Omental fat pad (tissue), 4 donors: Measurements from ENCODE around the gene ALDH3B1. TPM values are rescaled to one million over a fixed set of nuclear protein-coding genes. Genes with fewer than 3 reads are reported as not detected.

Source experiments
- ATAC-seq: fragments of 150-250 bp; one replicate; pipeline ENCODE4 v1.9.1; 2016; ENCODE audit warnings: mild to moderate bottlenecking, moderate library complexity; ENCODE audit not compliant: low FRiP score
- DNase-seq: peaks from one replicate; pipeline ENCODE4 v3.0.0-alpha.2; 2019; ENCODE audit warnings: low spot score
- CTCF ChIP-seq, 3 donors: fragments of 450-650 bp; IDR thresholded peaks; one replicate each; pipeline ENCODE4 v1.5.1; 2016 to 2017; ENCODE audit warnings: antibody characterized with exemption in 3 of 3, mild to moderate bottlenecking in 3 of 3, moderate library complexity in 2 of 3
- small RNA-seq: library from RNA; depleted of rRNA; stranded (forward); fragments of <200 nt; gene quantifications from one replicate; pipeline ENCODE3, GENCODE V24; 2016
- total RNA-seq, 4 donors: library from RNA; depleted of rRNA; stranded (reverse); fragments of >200 nt; gene quantifications; one replicate each; pipeline ENCODE4 v1.1.0, GENCODE V29; 2016

ALDH3B1 gene
- total RNA-seq, 4 donors from 2014 or later, result 20.5 to 90.8 (median 30.9) TPM

DNA sequence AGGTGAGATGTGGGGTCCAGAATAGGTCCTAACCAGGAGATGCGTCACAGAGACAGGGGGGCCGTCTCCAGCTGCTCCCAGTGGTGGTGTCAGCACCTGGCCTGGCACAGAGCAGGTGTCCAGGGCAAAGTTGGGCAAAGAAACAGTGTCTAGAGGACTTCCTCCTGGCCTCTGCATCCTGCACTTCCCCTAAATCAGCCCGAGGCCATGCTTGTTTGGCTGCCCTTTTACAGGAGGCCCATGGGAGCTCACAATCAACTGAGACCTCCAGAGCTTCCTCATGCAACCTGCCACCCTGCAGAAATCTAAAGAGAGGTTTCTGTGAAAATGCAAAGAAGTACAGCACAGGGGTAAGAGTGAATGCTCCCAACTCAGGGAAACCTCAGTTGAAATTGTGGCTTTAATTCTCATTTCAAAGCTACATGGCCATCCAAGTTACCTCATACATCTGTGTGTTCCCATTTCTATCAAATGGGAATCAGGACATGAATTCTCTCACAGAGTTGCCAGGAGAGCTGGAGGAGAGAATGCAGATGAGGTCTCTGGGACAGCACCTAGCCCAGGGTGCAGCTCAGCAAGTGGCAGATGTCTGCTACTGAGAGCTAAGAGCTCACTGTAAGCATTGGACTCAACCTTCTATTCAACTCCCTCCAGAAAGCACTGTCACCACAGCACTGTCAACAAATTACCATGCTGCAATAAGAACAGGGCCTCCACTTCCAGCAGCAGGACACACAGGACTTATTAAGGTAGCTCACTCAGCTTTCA lies 61.3 kb downstream of the ALDH3B1 start:
- DNase-seq (no peak), ATAC-seq (no peak)
- TF ChIP-seq CTCF (IDR thresholded peaks at IDR 0.05), result no peak

DNA sequence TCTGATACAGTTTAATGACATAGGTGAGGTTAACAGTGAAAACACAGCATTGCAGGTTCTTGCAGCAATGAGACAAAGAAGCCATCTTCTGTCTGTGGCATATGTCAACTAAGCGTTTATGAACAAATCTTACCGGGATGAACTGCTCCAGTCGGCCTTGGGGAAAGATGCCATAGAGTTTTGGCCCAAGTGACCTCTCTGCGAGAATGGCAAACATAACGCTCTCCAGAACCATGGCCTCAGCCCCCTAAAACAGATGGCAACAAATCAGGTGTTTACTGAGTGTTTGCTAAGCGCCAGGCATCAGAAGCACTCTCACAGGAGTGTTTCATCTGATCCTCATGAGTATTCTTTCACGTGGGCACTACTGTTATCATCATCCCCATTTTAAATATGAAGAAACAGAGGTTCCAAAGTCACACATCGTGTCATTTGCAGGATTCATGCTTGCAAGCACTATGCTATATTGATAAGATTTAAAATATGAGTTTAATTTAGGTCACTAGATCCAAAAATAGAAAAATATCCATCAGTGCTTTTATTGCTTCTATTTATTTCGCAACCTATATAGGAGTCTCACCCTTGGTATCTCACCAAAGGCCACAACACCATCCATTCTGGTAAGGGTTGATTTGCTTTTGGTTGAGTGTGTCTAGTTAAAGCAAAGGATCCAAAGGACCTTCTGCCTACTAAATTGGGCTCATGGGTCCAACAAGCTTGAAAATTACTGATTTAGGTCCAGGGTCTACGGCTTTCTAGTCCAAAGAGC lies 64.6 kb downstream of the ALDH3B1 start:
- TF ChIP-seq CTCF (IDR thresholded peaks at IDR 0.05), result no peak
- ATAC-seq (no peak), DNase-seq (no peak)

DNA sequence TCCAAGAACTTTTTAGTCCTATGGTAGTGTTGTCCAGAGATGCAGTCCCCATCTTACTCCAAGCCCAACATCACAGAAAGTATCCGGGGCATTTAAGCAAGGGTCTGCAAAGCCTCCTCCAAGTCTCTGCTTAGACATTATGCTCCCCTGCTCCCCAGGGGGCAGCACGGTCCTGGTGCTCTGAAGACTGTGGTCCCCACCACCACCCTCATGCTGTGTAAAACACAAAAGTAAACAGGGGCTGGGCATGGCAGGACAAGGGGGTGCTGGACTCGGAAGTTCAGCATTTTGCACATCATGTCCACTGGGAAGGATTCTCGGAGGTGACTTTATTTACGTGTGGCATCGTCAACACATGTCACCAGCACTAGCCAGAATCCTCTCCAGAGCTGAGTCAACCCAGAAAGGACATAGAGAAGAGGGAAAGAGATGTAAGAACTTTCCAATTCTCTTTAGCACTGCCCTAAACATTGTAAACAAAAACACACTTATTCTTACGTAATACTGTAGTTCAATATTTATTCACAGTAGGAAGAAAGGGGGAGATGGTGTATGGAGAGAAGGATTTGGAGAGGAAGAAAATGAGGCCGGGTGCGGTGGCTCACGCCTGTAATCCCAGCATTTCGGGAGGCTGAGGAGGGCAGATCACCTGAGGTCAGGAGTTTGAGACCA lies 66.4 kb downstream of the ALDH3B1 start:
- no peak for ATAC-seq

DNA sequence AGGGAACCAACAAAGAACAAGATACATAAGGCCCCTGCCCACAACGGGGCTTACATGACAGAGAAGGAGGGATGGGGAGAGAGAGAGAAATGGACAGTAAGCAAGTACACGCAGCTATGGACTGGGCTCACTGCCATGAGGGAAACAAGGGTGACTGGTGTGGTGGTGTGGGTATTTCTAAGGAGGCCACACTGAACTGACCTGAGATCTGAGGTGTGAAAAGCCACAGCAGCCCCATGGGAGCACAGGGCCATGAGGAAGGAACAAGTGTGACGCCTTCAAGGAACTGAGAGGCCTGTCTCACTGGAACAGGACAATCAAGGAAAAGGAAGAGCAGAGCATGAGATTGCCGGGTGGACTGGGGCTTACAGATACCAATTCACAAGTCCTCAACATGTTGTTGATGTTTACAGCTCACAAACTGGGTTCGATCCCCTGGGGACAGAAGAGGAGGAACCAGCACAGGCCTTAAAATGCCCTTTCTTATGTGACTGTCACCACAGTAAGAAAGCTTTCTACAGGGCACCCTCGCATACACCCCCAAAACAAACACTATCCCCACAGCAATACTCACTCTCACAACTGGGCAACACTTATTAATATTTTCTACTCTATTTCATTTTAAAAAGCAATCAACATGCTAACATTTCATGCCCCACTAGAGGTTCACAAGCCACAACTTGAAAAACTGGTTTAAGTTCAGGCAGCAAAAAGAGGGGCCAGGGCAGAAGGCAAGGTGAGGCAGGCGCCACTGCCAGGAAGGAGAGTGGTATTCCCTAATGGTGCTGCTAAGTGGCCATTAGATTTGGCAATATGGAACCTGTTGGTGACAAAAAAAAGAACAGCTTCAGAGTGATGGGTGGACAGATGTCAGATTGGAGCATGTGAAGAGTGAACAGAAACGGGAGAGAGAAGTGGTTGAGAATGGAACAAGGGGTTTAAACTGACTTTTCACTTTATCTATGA lies 67.8 kb downstream of the ALDH3B1 start:
- no peak for TF ChIP-seq CTCF (IDR thresholded peaks at IDR 0.05)
- ATAC-seq, result no peak
- DNase-seq, result no peak

More for the DNA sequence above, 66.4 kb downstream of the ALDH3B1 start:
- no peak for TF ChIP-seq CTCF (IDR thresholded peaks at IDR 0.05)
- no peak for DNase-seq

Small RNAs within 50 kb of the gene (small RNA-seq; reads per million reads assigned to genes)
- 0.39 reads per million for gene MIR6753

Other genes with a start within 250 kb of the ALDH3B1 start
- 10 to 100 TPM; 33.5 to 63.8 (median 51.4) TPM for gene UNC93B1, start 6.2 kb upstream of the ALDH3B1 start, total RNA-seq
- 100 to 1,000 TPM in 3 of 4 donors, 10 to 100 TPM in 1; 91.1 to 155 (median 128) TPM for gene NDUFS8, start 20.4 kb downstream of the ALDH3B1 start, total RNA-seq
- 100 to 1,000 TPM in 3 of 4 donors, 10 to 100 TPM in 1; 84.4 to 251 (median 142) TPM for gene TCIRG1, start 28.7 kb downstream of the ALDH3B1 start, total RNA-seq
- gene CHKA, start 111.1 kb downstream of the ALDH3B1 start, total RNA-seq, result 10 to 100 TPM; 27.7 to 72.5 (median 33.3) TPM
- 10 to 100 TPM; 19.5 to 47.1 (median 32.1) TPM for gene KMT5B, start 203.0 kb downstream of the ALDH3B1 start, total RNA-seq